ENCODE data around the gene RUNX3.

Gene RUNX3

DNA sequence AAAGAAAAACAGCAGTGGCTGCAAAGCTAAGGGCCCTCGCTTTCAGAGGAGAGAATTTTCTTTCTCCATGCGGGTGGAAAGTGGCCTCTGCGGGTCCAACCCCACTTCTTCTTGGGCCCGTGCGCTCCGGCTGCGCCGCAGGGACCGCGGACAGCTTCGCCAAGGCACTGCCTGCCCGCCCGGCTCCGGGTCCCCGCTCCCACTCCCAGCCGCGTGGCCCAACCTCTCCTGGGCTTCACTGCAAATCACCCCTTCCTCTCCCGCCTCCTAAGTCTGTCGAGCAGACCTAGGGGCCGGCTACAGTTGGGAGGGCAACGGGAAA is 1.0 kb upstream of the RUNX3 start:
- Mint-ChIP-seq H3K9me3 (ENCODE audit: low read depth) (no peaks in the 10 kb centered on the region), H3K4me1 (ENCODE audit: low read depth) (peaks cover 47% of the 10 kb centered on the region), H3K4me3 (peak overlapping the region; percentile 80), H3K27me3 (no peaks in the 10 kb centered on the region), H3K36me3 (peaks cover 3% of the 10 kb centered on the region), H3K27ac (peak overlapping the region; percentile 72)

DNA sequence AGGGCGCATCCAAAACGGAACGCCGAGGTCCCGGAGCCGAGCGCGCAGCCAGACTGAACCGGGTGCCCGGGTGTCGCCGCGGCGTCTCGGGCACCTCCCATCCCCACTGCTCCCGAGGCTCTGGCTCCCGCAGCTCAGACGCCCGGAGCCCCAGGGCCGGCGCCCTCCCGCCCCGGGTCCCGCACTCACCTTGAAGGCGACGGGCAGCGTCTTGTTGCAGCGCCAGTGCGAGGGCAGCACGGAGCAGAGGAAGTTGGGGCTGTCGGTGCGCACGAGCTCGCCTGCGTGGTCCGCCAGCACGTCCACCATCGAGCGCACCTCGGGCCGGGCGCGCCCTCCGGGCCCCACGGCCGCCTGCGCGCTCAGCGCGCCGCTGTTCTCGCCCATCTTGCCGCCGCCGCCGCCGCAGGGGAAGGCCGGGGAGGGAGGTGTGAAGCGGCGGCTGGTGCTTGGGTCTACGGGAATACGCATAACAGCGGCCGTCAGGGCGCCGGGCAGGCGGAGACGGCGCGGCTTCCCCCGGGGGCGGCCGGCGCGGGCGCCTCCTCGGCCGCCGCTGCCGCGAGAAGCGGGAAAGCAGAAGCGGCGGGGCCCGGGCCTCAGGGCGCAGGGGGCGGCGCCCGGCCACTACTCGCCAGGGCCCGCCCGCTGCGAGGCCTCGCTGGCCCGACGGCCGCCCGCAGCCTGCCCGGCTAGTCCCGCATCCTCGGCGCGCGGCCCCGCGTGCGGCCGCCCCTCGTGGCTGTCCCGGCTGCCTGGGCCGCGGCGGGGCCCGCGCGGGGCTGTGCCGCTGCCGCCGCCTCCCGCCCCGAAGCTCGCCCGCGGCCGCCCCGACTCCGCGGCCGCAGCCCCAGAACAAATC is 447 bp downstream of the RUNX3 start:
- H3K27ac Mint-ChIP-seq, result peak overlapping the region; percentile 87
- no peaks in the 10 kb centered on the region for H3K27me3 Mint-ChIP-seq
- peaks cover 12% of the 10 kb centered on the region for H3K36me3 Mint-ChIP-seq
- peaks cover 53% of the 10 kb centered on the region for H3K4me1 Mint-ChIP-seq (ENCODE audit: low read depth)
- no peaks in the 10 kb centered on the region for H3K9me3 Mint-ChIP-seq (ENCODE audit: low read depth)
- H3K4me3 Mint-ChIP-seq, result peak overlapping the region; percentile 92

DNA sequence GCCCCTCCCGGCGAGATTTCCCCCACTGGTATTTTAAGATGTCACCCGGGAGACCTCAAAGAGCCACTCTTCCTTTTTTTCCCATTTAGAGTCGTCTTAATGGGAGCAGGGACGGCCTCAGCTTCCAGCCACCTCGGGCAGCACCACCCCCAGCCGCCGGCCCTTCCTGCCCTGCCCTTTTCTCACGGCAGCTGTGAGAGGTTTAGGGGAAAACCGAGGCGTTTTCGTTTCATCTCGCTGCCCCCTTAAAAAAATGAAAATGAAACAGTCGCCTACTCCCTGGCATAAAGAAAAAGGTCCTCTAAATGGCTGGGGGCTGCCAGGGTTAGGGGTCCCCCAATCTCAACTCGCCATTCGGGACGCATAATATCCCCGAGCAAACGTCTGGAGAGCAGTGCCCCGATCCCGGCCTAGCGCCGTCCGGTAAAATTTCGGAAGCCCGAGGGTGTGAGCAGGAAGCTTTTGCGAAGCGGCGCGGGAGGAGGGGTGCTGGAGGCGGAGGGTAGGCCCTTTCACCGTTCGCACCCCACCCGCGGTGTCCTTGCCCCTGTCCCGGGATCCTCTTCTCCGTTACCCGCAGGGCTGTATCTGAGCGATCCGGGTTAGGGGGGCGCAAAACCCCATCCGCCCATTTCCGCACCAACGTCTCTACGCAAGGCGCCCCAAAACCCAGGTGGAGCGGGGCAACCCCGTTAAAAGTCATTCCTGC is 1.2 kb downstream of the RUNX3 start:
- H3K27me3 Mint-ChIP-seq, result no peaks in the 10 kb centered on the region
- H3K9me3 Mint-ChIP-seq (ENCODE audit: low read depth), result no peaks in the 10 kb centered on the region
- H3K4me1 Mint-ChIP-seq (ENCODE audit: low read depth), result peaks cover 53% of the 10 kb centered on the region
- peak overlapping the region; percentile 87 for H3K27ac Mint-ChIP-seq
- H3K4me3 Mint-ChIP-seq, result peak overlapping the region; percentile 92
- H3K36me3 Mint-ChIP-seq, result peaks cover 14% of the 10 kb centered on the region

DNA sequence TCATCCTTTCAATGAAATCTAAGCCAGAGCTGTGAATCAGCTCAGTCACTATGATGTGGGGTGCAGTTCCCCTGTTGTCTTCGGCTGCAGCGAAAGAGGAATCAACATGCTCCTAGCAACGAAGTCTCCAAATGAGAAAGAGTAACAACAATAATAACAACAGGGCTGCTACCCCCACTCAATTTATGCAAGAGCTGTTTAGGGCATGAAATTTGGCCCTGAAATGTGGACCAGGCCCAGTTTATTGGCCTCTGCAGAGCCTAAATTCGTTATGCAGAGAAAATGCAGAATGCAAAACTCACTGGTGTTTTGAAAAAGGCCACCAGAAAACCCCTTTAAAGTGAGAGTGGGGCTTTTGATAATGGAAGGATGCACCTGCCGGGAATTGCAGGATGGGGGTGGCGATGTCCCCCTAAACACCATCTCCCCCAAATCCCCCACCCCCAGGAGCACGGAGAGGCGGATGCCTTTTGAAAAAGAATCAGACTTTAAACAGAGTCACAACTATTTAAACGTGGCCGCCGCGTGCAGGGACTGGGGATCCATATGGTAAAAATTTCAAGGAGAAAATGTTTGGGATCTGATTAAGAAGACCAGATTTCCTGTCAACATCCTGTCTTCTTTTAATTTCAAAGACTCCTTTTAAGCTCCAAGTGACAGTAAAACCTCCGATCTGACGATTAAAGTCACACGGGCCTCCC is 1.9 kb downstream of the RUNX3 start:
- Mint-ChIP-seq H3K27ac (peak overlapping the region; percentile 87), H3K9me3 (ENCODE audit: low read depth) (no peaks in the 10 kb centered on the region), H3K27me3 (no peaks in the 10 kb centered on the region), H3K4me3 (peak overlapping the region; percentile 92), H3K36me3 (peaks cover 14% of the 10 kb centered on the region), H3K4me1 (ENCODE audit: low read depth) (peaks cover 53% of the 10 kb centered on the region)

DNA sequence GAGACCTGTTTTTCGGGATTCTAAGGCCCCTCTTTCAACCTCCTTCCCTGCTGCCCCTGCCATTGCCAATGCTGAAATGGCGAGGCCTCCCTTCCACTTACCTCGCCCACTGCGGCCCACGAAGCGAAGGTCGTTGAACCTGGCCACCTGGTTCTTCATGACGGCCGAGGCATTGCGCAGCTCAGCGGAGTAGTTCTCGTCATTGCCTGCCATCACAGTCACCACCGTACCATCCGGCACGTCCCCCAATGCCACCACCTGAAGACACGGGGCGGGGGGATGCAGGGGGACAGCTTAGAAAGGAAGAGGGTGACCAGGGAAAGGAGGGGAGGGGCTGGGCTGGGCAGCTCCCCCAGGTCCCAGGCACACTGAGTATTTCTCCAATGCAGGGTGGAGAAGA is 2.6 kb downstream of the RUNX3 start:
- Mint-ChIP-seq H3K36me3 (peaks cover 14% of the 10 kb centered on the region), H3K9me3 (ENCODE audit: low read depth) (no peaks in the 10 kb centered on the region)

DNA sequence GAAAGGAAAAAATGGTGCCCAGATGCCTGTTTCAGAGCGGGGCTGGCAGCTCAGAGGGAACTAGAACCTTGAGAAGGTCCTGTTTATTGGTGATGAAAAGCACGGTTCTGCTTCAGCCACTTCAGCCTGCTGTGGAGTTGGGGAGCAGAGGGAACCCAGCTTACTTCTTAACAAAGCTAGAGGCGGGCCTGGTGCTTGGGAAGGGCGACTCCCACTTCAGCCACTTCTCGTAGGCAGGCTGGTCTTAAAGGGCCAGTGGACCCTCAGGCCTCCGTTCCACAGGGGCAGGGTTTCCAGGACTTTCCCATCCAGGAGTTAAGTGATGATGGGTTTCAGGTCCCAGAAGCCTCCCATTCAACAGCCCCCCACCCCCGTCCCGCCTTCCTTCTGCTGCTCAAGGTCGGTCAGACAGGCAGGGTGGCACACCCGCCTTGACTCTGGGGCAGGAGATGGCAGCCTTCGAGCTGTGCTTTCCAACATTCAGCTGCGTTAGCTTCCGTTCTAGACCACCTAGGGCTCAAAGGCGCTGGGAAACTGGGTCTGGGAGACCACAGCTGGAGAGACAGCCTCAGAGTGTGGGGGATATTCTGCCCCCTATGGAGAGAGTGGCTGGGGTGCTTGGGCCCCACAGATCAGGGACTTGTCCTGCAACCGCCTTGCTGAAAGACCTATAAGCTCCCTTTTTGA is 3.4 kb downstream of the RUNX3 start:
- peaks cover 14% of the 10 kb centered on the region for H3K36me3 Mint-ChIP-seq

More for the DNA sequence above, 2.6 kb downstream of the RUNX3 start:
- Mint-ChIP-seq H3K27ac (peak overlapping the region; percentile 87), H3K4me3 (peak overlapping the region; percentile 92), H3K27me3 (no peaks in the 10 kb centered on the region), H3K4me1 (ENCODE audit: low read depth) (peaks cover 53% of the 10 kb centered on the region)

DNA sequence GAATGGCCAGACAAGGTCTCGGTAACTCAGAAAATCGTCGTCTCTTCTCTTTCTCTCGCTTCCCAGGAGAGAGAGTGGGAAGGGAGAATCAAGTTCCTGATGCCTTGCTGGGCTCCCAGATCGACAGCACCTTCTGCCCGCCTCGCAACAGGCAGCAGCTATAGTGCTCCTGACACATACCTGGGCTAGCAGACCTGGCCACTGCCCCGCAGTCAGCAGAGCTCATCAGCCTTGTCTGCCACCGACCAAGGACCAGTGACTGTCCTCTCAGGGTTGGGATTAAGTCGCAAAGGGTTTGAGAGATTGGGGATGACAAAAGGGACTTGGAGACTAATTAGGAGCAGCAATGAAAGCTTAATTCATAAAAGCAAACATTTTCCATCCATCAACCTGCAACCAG is 4.1 kb downstream of the RUNX3 start:
- H3K9me3 Mint-ChIP-seq (ENCODE audit: low read depth), result no peaks in the 10 kb centered on the region
- peak overlapping the region; percentile 98 for H3K27ac Mint-ChIP-seq
- peaks cover 59% of the 10 kb centered on the region for H3K4me1 Mint-ChIP-seq (ENCODE audit: low read depth)
- H3K36me3 Mint-ChIP-seq, result peaks cover 14% of the 10 kb centered on the region
- H3K4me3 Mint-ChIP-seq, result peak overlapping the region; percentile 92
- no peaks in the 10 kb centered on the region for H3K27me3 Mint-ChIP-seq

More for the DNA sequence above, 3.4 kb downstream of the RUNX3 start:
- Mint-ChIP-seq H3K4me3 (peak overlapping the region; percentile 92), H3K27ac (peak overlapping the region; percentile 98), H3K4me1 (ENCODE audit: low read depth) (peaks cover 58% of the 10 kb centered on the region), H3K9me3 (ENCODE audit: low read depth) (no peaks in the 10 kb centered on the region), H3K27me3 (no peaks in the 10 kb centered on the region)

DNA sequence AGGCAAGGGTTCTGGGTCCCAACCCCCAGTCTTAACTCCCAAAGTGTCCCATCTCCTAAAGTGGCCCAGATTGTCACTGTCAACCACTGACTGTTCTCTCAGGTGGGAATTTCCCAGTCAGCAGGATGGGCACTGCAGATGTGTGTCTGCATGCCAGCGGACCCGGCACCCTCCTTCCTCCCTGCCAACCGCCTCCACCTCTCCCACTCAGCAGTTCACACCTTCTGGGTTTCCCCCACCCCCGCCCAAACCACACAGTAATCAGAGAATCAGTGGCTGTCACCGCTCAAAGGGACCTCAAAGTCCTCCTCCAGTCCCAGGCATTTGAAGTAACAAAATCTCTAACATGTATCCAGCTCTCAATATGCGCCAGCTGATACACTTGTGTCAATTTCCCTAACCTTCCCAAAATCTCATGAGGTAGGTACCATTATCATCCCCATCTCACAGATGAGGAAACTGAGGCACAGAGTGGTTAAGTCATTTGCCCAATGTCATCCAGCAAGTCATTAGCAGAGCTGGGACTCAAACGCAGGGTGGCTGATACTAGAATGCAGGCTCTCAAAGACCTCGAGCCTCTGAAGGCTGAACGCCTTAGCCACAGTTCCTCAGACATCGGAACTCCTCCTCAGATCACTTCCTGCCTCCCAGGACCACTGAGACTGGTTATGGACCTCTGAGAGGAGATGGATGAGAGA is 4.8 kb downstream of the RUNX3 start:
- no peaks in the 10 kb centered on the region for H3K27me3 Mint-ChIP-seq
- peaks cover 64% of the 10 kb centered on the region for H3K4me1 Mint-ChIP-seq (ENCODE audit: low read depth)
- peak overlapping the region; percentile 92 for H3K4me3 Mint-ChIP-seq
- H3K9me3 Mint-ChIP-seq (ENCODE audit: low read depth), result no peaks in the 10 kb centered on the region
- H3K27ac Mint-ChIP-seq, result peak overlapping the region; percentile 98
- peaks cover 15% of the 10 kb centered on the region for H3K36me3 Mint-ChIP-seq

DNA sequence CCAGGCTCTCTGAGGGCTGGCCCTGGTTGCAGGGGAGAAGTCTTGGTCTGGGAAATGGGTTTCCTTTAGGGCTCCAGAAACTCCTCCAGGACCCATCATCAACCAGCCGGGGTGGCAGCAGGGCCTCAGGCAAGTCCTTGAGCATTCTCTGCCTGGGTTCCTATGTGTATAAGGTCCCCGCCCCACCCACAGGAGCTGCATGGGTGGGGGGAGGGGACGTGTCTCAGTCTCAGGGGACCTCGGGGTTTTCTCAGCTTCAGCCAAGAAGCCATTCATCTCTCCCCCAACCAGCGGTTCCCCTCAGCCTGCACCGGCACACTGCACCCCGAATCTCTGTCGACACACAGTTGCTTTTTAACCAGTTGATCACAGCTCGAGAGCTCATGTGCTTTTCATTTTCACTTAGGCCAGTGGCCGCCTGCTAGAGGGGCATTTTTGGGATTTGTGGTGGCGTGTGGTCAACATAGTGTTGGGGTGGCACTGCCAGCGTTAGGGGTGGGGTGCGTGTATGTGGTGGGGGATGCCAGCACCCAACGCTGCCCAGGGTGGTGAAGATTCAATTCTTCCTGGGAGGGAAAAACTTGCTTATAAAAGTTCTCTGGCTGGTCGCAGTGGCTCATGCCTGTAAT is 6.5 kb downstream of the RUNX3 start:
- Mint-ChIP-seq H3K36me3 (peaks cover 15% of the 10 kb centered on the region), H3K4me1 (ENCODE audit: low read depth) (peaks cover 75% of the 10 kb centered on the region), H3K4me3 (peak overlapping the region; percentile 92), H3K9me3 (ENCODE audit: low read depth) (no peaks in the 10 kb centered on the region), H3K27me3 (no peaks in the 10 kb centered on the region), H3K27ac (peak overlapping the region; percentile 98)

DNA sequence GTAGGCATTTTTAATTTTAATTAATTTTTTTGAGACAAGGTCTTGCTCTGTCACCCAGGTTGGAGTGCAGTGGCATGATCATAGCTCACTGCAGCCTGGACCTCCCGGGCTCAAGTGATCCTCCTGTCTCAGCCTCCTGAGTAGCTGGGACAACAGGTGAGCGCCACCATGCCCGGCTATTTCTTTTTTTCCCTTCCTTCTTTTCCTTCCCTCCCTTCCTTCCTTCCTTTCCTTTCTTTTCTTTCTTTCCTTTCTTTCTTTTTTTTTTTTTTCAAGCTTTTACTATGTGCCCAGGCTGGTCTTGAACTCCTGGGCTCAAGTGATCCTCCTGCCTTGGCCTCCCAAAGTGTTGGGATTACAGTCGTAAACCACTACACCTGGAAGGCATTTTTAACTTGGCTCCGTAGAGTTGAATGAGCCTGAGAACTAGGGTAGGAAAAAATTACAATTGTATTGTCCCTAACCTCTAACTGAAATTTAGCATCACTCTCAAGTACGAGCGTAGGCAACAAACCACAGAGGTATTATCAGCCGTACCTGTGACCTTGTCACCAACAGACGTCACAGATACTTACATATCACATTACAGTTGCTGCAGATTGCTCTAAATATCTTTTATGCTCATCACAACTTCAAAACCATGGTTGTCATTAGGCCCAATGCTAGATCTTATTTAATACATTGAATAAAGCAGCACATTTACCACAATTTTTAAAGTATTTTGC is 8.0 kb downstream of the RUNX3 start:
- Mint-ChIP-seq H3K27ac (peak overlapping the region; percentile 98), H3K36me3 (peaks cover 12% of the 10 kb centered on the region), H3K9me3 (ENCODE audit: low read depth) (no peaks in the 10 kb centered on the region), H3K27me3 (no peaks in the 10 kb centered on the region), H3K4me3 (peak overlapping the region; percentile 92), H3K4me1 (ENCODE audit: low read depth) (peaks cover 84% of the 10 kb centered on the region)

DNA sequence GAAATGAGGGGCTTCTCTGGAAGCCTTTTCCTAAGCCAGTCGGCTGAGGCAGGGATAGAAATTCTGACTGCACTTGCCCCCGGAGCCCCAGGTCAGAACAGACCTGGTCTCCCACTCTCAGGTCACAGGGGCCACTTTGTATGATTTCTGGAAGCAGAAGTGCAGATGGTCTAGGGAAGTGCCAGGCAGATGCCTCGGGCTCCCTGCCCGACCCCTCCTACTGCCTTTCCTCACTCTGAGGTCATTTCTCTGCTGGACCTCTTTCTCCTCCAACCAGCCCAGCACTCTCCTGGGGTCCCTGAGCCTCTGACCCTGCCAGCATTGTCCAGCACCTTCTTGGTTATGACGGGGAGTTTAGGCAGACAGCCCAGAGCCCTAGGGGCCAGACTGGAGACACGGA is 8.7 kb downstream of the RUNX3 start:
- Mint-ChIP-seq H3K27ac (peak overlapping the region; percentile 98), H3K27me3 (no peaks in the 10 kb centered on the region), H3K36me3 (peaks cover 12% of the 10 kb centered on the region), H3K9me3 (ENCODE audit: low read depth) (no peaks in the 10 kb centered on the region), H3K4me3 (peak overlapping the region; percentile 23), H3K4me1 (ENCODE audit: low read depth) (peaks cover 89% of the 10 kb centered on the region)

DNA sequence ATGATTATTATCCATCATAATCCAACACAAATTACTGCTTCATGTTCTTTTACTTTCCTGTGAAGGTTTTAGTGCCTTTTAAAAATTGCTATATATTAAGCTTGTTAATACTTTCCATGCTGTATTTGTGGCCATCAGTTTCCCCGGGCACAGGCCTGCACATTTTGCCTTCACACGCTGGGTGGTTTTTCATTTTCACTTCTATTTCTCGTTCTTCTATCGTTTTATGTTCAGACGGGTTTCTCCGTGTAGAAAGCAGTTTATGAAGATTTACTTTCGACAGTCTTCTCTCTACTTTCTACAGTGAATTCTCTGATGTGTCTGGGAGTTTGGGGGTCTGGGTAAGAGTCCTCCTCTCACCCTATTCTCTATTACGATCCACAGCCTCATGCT is 9.5 kb downstream of the RUNX3 start:
- Mint-ChIP-seq H3K27ac (peak overlapping the region; percentile 98), H3K4me1 (ENCODE audit: low read depth) (peaks cover 86% of the 10 kb centered on the region), H3K4me3 (peak overlapping the region; percentile 57), H3K27me3 (no peaks in the 10 kb centered on the region), H3K36me3 (peaks cover 12% of the 10 kb centered on the region), H3K9me3 (ENCODE audit: low read depth) (no peaks in the 10 kb centered on the region)

DNA sequence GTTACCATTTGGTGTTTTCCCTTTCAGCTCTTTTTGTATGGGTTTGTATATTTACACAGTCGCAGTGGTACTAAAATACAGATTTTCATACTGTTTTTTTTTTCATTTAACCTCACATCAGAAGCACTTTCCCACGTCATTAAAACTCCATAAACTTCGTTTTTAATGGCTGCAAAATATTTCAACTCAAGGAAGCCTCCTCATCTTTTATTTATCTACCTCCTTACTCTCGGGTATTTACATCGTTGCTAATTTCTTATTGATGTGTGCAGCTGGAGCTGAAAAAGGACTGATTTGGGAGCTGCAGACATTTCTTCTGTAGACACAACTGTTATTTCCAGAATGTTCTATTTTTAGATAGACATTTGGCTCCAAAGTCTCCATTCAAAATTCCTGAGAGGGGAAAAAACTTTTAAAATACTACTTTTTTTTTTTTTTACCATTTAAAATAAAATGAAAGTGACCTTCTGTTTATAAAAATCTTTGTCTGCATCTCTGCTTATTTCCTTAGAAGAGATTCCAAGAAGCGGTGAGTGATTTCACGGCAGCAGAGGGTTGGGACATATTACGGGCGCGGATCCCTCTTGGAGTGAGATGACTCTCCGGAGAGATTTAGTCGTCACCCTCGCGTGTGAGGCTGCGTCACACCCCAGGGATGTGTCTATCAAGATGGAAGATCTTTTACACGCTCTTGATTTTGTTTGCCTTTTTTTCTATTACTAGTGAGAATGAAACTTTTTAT is 10.1 kb downstream of the RUNX3 start:
- Mint-ChIP-seq H3K9me3 (ENCODE audit: low read depth) (no peaks in the 10 kb centered on the region), H3K36me3 (peaks cover 9% of the 10 kb centered on the region), H3K27me3 (no peaks in the 10 kb centered on the region), H3K4me3 (peak overlapping the region; percentile 57), H3K27ac (peak overlapping the region; percentile 98), H3K4me1 (ENCODE audit: low read depth) (peaks cover 85% of the 10 kb centered on the region)
